GM12878 (cell line): Measurements from ENCODE around the gene ANKDD1A. TPM values are rescaled to one million over a fixed set of nuclear protein-coding genes. Genes with fewer than 3 reads are reported as not detected.
A peak's percentile ranks its signal among the peaks of the same experiment; 100 is the strongest.

Experiments used
- ATAC-seq: fragments of 200-7000 bp; cut with Tn5 transposase; 3 replicates; pipeline ENCODE4 v1.9.1; 2020; ENCODE audit warnings: mild to moderate bottlenecking, moderate library complexity
- BruUV-seq: library from RNA; stranded (reverse); fragments of 400-500 nt; replicated peaks from 2 replicates; lab custom pipeline; 2021; lab: Mats Ljungman, UMichigan
- CTCF ChIA-PET: fragments of 300-600 bp; sonication (Branson Sonifier 250); formaldehyde crosslinking; extraction: SDS; loops from one replicate; lab custom pipeline; 2021; ENCODE audit warnings: inconsistent platforms; lab: Yijun Ruan, JAX
- POLR2A ChIA-PET: fragments of 350-600 bp; formaldehyde crosslinking; extraction: SDS; loops from one replicate; lab custom pipeline; 2021; ENCODE audit warnings: inconsistent platforms; lab: Charles Lee
- RAD21 ChIA-PET: fragments of 300-600 bp; sonication (Branson Sonifier 250); formaldehyde crosslinking; loops from one replicate; lab custom pipeline; 2023; ENCODE audit warnings: antibody characterized with exemption; ENCODE audit not compliant: unreplicated experiment; lab: Charles Lee
- SMC1A ChIA-PET: fragments of 300-600 bp; sonication (Branson Sonifier 250); formaldehyde crosslinking; loops from one replicate; lab custom pipeline; 2023; ENCODE audit not compliant: unreplicated experiment, uncharacterized antibody; lab: Charles Lee
- DNase-seq: peaks from one replicate; pipeline ENCODE4 v3.0.0-alpha.2; 2011; ENCODE audit warnings: low read depth, low spot score
- FAIRE-seq: peaks from 3 replicates; lab custom pipeline; 2011; peaks lifted over from hg19 to GRCh38; lab: Jason Lieb, UNC
- H2AFZ ChIP-seq: 2 replicates; pipeline ENCODE4 v1.6.0; 2011; ENCODE audit warnings: low read depth, low read length, control low read depth; ENCODE audit not compliant: control insufficient read depth
- H3K27ac ChIP-seq: 2 replicates; pipeline ENCODE4 v1.5.1; 2011; ENCODE audit warnings: control low read depth; ENCODE audit not compliant: control insufficient read depth, insufficient read depth
- H3K27me3 ChIP-seq, 2 experiments: replicated peaks in 1 of 2; 2 replicates each; pipeline versions ENCODE4 v1.6.0 to v1.6.1; 2011; ENCODE audit warnings: low read length in 1 of 2; ENCODE audit not compliant: control insufficient read depth in 2 of 2, insufficient read depth in 2 of 2
- H3K36me3 ChIP-seq, 2 experiments: 2 replicates each; pipeline ENCODE4 v1.5.1; 2011; ENCODE audit warnings: low read length in 1 of 2; ENCODE audit not compliant: control insufficient read depth in 2 of 2, insufficient read depth in 2 of 2
- H3K4me1 ChIP-seq: 2 replicates; pipeline ENCODE4 v1.6.1; 2011; ENCODE audit warnings: mild to moderate bottlenecking, low read length, moderate library complexity, mixed read lengths; ENCODE audit not compliant: control insufficient read depth, insufficient read depth
- H3K4me2 ChIP-seq: 2 replicates; pipeline ENCODE4 v1.6.0; 2011; ENCODE audit warnings: control low read depth; ENCODE audit not compliant: control insufficient read depth, insufficient read depth
- H3K4me3 ChIP-seq: fragments of 200-600 bp; sonication (generic); 2 replicates; pipeline ENCODE4 v1.5.1; 2016
- H3K79me2 ChIP-seq: 2 replicates; pipeline ENCODE4 v1.6.0; 2011; ENCODE audit warnings: low read length; ENCODE audit not compliant: control insufficient read depth, insufficient read depth
- H3K9ac ChIP-seq: 2 replicates; pipeline ENCODE4 v1.8.0; 2011; ENCODE audit warnings: low read length, control low read depth, mixed read lengths; ENCODE audit not compliant: control insufficient read depth, insufficient read depth
- H3K9me3 ChIP-seq: replicated peaks from 3 replicates; pipeline ENCODE4 v1.5.1; 2011; ENCODE audit warnings: mild to moderate bottlenecking, low read length; ENCODE audit not compliant: control insufficient read depth, insufficient read depth
- H4K20me1 ChIP-seq: 2 replicates; pipeline ENCODE4 v1.6.0; 2011; ENCODE audit not compliant: control insufficient read depth, insufficient read depth
- CHD2 ChIP-seq: IDR thresholded peaks from 2 replicates; pipeline ENCODE4 v1.6.1; 2011; ENCODE audit warnings: low read depth, low read length, improper control_type of control experiment, borderline replicate concordance
- FOS ChIP-seq: IDR thresholded peaks from 3 replicates; pipeline ENCODE4 v1.6.1; 2011; ENCODE audit warnings: borderline replicate concordance; ENCODE audit not compliant: insufficient read length; ENCODE audit errors: extremely low read depth
- NFXL1 ChIP-seq: fragments of 450-650 bp; IDR thresholded peaks from 2 replicates; pipeline ENCODE4 v1.6.1; 2017; ENCODE audit warnings: antibody characterized with exemption, mild to moderate bottlenecking, borderline replicate concordance
- NR2F1 ChIP-seq: fragments of 450-650 bp; conservative IDR thresholded peaks from 2 replicates; pipeline ENCODE4 v1.6.1; 2017; ENCODE audit warnings: mild to moderate bottlenecking
- PAX8 ChIP-seq: fragments of 450-650 bp; IDR thresholded peaks from 2 replicates; pipeline ENCODE4 v1.6.1; 2017; ENCODE audit warnings: mild to moderate bottlenecking, moderate library complexity
- PML ChIP-seq: IDR thresholded peaks from 2 replicates; pipeline ENCODE4 v1.6.1; 2012; ENCODE audit warnings: low read length, inconsistent platforms
- POLR2AphosphoS2 ChIP-seq: IDR thresholded peaks from 2 replicates; pipeline ENCODE4 v1.6.1; 2011; ENCODE audit warnings: low read depth, mild to moderate bottlenecking, low read length, improper control_type of control experiment, moderate library complexity
- RB1 ChIP-seq: fragments of 450-650 bp; formaldehyde crosslinking; IDR thresholded peaks from 2 replicates; pipeline ENCODE4 v1.6.1; 2017; ENCODE audit warnings: mild to moderate bottlenecking, borderline replicate concordance
- SMAD1 ChIP-seq: fragments of 450-650 bp; IDR thresholded peaks from 2 replicates; pipeline ENCODE4 v1.6.1; 2018; ENCODE audit warnings: mild to moderate bottlenecking, low read depth; ENCODE audit not compliant: partially characterized antibody
- ZNF217 ChIP-seq: fragments of 450-650 bp; IDR thresholded peaks from 2 replicates; pipeline ENCODE4 v1.6.1; 2017; ENCODE audit warnings: antibody characterized with exemption, mild to moderate bottlenecking
- ZNF384 ChIP-seq: IDR thresholded peaks from 2 replicates; pipeline ENCODE4 v1.6.1; 2012; ENCODE audit warnings: low read depth, mild to moderate bottlenecking, low read length, improper control_type of control experiment, borderline replicate concordance
- WGBS: methylation state at CpG from one replicate; pipeline ENCODE4 v1.1.6; 2016; ENCODE audit warnings: low lambda C conversion rate; ENCODE audit not compliant: insufficient replicate concordance, insufficient coverage; ENCODE audit errors: missing lambda C conversion rate; 5-methylcytosine and 5-hydroxymethylcytosine counted together
- in situ Hi-C: fragments of 300-500 bp; cut with MboI; formaldehyde crosslinking; loops from 9 replicates; pipeline ENCODE4 v1.14.3; 2018; ENCODE audit warnings: mixed read lengths
- intact Hi-C: fragments of 100-400 bp; cut with micrococcal nuclease; formaldehyde crosslinking; loops from one replicate; pipeline ENCODE4 v1.14.2; 2022; ENCODE audit not compliant: unreplicated experiment
- polyA plus RNA-seq, 11 experiments: library from polyadenylated mRNA; depleted of rRNA in 4 of 11; unstranded in 6 of 11; stranded (reverse) in 5 of 11; fragments of >200 nt; fragmentation: Nextera tagmentation in 4 of 11; fragmentation: Illumina TruSeq in 1 of 11; extraction: Ambion mirVana in 4 of 11; extraction: Trizol in 1 of 11; gene quantifications; 1 replicate in 1 of 11; 2 replicates in 10 of 11; pipeline versions ENCODE4 v1.2.1 to v1.2.3, GENCODE V29; 2011 to 2016; ENCODE audit warnings: inconsistent platforms in 2 of 11, missing spikeins in 2 of 11, low read depth in 1 of 11
- total RNA-seq, 4 experiments: library from RNA; depleted of rRNA in 3 of 4; stranded (reverse); fragments of >200 nt in 3 of 4; fragmentation: Illumina TruSeq in 1 of 4; extraction: Trizol in 1 of 4; gene quantifications; 2 replicates each; pipeline versions ENCODE4 v1.2.1 to v1.2.3, GENCODE V29; 2013 to 2021
- TF ChIP-seq, protein P1 (sequence below): IDR thresholded peaks from 2 replicates; pipeline ENCODE4 v1.6.1; 2012; ENCODE audit warnings: mild to moderate bottlenecking, low read depth, low read length
- TF ChIP-seq, protein P2 (sequence below): fragments of 450-650 bp; formaldehyde crosslinking; IDR thresholded peaks from 2 replicates; pipeline ENCODE4 v1.5.0; 2022; ENCODE audit warnings: mild to moderate bottlenecking, missing genetic modification characterization
- TF ChIP-seq, protein P3 (sequence below): fragments of 450-650 bp; IDR thresholded peaks from 2 replicates; pipeline ENCODE4 v1.6.1; 2018; ENCODE audit warnings: mild to moderate bottlenecking, low read depth, moderate library complexity; ENCODE audit not compliant: partially characterized antibody

Gene ANKDD1A
- total and polyA plus RNA-seq, 10 of the 15 experiments (the other 5 are each of a cell fraction or from before 2014, with no cell fraction given): 1.5 to 6.6 (median 4.1) TPM

DNA sequence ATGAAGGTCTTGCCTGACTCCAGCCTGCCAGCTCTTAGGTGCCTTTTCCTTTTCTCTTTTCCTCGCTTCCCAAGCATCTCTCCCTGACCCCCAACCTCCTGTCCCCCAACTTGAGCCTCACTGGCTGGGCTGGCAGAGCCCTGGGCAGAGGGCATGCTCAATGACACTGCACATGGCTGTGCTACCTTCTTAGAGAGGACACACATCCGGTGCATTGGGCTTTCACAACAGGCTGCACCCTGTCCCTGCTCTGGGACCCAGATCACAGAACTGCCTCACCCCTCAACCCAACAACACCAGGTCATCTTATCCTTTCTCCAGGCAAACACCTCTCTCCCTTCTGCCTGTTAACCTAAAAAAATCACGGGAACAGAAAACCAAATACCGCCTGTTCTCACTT lies 7.5 kb upstream of the ANKDD1A start:
- ChIA-PET CTCF (interaction anchor here (0.9 to 8.0 kb wide), 10 partner anchors 10 to 176 kb away, joined by 3 to 91 read pairs (median 10); partner anchors contain the start of gene PIF1), SMC1A (interaction anchor here (0.6 to 8.1 kb wide), 12 partner anchors 10 to 469 kb away, joined by 3 to 42 read pairs (median 4); partner anchors contain the start of gene SPG21), POLR2A (interaction anchor here (0.6 to 1.5 kb wide), 7 partner anchors 10 to 353 kb away, joined by 3 to 8 read pairs (median 3); no protein-coding TSS in a partner anchor), RAD21 (interaction anchor here (0.8 to 5.4 kb wide), 8 partner anchors 10 to 164 kb away, joined by 3 to 53 read pairs (median 4); no protein-coding TSS in a partner anchor)
- H3K4me1 ChIP-seq: peaks cover 13% of the 10 kb centered on the region
- in situ Hi-C loops: no loop called here
- TF ChIP-seq POLR2AphosphoS2: no peak
- TF ChIP-seq ZNF217: no peak
- TF ChIP-seq, protein P1, sequence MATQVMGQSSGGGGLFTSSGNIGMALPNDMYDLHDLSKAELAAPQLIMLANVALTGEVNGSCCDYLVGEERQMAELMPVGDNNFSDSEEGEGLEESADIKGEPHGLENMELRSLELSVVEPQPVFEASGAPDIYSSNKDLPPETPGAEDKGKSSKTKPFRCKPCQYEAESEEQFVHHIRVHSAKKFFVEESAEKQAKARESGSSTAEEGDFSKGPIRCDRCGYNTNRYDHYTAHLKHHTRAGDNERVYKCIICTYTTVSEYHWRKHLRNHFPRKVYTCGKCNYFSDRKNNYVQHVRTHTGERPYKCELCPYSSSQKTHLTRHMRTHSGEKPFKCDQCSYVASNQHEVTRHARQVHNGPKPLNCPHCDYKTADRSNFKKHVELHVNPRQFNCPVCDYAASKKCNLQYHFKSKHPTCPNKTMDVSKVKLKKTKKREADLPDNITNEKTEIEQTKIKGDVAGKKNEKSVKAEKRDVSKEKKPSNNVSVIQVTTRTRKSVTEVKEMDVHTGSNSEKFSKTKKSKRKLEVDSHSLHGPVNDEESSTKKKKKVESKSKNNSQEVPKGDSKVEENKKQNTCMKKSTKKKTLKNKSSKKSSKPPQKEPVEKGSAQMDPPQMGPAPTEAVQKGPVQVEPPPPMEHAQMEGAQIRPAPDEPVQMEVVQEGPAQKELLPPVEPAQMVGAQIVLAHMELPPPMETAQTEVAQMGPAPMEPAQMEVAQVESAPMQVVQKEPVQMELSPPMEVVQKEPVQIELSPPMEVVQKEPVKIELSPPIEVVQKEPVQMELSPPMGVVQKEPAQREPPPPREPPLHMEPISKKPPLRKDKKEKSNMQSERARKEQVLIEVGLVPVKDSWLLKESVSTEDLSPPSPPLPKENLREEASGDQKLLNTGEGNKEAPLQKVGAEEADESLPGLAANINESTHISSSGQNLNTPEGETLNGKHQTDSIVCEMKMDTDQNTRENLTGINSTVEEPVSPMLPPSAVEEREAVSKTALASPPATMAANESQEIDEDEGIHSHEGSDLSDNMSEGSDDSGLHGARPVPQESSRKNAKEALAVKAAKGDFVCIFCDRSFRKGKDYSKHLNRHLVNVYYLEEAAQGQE: no peak
- TF ChIP-seq NFXL1: no peak
- TF ChIP-seq, protein P2, sequence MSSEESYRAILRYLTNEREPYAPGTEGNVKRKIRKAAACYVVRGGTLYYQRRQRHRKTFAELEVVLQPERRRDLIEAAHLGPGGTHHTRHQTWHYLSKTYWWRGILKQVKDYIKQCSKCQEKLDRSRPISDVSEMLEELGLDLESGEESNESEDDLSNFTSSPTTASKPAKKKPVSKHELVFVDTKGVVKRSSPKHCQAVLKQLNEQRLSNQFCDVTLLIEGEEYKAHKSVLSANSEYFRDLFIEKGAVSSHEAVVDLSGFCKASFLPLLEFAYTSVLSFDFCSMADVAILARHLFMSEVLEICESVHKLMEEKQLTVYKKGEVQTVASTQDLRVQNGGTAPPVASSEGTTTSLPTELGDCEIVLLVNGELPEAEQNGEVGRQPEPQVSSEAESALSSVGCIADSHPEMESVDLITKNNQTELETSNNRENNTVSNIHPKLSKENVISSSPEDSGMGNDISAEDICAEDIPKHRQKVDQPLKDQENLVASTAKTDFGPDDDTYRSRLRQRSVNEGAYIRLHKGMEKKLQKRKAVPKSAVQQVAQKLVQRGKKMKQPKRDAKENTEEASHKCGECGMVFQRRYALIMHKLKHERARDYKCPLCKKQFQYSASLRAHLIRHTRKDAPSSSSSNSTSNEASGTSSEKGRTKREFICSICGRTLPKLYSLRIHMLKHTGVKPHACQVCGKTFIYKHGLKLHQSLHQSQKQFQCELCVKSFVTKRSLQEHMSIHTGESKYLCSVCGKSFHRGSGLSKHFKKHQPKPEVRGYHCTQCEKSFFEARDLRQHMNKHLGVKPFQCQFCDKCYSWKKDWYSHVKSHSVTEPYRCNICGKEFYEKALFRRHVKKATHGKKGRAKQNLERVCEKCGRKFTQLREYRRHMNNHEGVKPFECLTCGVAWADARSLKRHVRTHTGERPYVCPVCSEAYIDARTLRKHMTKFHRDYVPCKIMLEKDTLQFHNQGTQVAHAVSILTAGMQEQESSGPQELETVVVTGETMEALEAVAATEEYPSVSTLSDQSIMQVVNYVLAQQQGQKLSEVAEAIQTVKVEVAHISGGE (CRISPR knock-in tag): no peak
- TF ChIP-seq SMAD1: no peak
- TF ChIP-seq FOS: no peak
- TF ChIP-seq, protein P3, sequence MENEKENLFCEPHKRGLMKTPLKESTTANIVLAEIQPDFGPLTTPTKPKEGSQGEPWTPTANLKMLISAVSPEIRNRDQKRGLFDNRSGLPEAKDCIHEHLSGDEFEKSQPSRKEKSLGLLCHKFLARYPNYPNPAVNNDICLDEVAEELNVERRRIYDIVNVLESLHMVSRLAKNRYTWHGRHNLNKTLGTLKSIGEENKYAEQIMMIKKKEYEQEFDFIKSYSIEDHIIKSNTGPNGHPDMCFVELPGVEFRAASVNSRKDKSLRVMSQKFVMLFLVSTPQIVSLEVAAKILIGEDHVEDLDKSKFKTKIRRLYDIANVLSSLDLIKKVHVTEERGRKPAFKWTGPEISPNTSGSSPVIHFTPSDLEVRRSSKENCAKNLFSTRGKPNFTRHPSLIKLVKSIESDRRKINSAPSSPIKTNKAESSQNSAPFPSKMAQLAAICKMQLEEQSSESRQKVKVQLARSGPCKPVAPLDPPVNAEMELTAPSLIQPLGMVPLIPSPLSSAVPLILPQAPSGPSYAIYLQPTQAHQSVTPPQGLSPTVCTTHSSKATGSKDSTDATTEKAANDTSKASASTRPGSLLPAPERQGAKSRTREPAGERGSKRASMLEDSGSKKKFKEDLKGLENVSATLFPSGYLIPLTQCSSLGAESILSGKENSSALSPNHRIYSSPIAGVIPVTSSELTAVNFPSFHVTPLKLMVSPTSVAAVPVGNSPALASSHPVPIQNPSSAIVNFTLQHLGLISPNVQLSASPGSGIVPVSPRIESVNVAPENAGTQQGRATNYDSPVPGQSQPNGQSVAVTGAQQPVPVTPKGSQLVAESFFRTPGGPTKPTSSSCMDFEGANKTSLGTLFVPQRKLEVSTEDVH: no peak
- no peak for TF ChIP-seq PML
- TF ChIP-seq NR2F1: no peak
- no peak for TF ChIP-seq PAX8
- no peak for TF ChIP-seq RB1
- TF ChIP-seq ZNF384: no peak
- no peak for TF ChIP-seq CHD2
- H3K36me3 ChIP-seq: no peaks in the 10 kb centered on the region
- intact Hi-C loops: no loop called here
- 64% methylated on average over 4 of the region's 4 CpGs for WGBS
- no peak overlapping the region for H3K4me3 ChIP-seq
- H3K27me3 ChIP-seq: no peaks in the 10 kb centered on the region
- no peak for DNase-seq
- H3K9ac ChIP-seq: no peak overlapping the region
- no peak overlapping the region; the same call in 1 of the 2 replicates for H3K4me2 ChIP-seq
- H3K79me2 ChIP-seq: no peaks in the 10 kb centered on the region
- FAIRE-seq: no peak
- H3K9me3 ChIP-seq: peaks cover 7% of the 10 kb centered on the region; the same call in 2 of the 3 replicates
- no peaks in the 10 kb centered on the region for H4K20me1 ChIP-seq
- BruUV-seq: no TSS peak
- H3K27ac ChIP-seq: no peak overlapping the region
- H2AFZ ChIP-seq: no peak overlapping the region
- peak; percentile 29; the same call in 2 of the 3 replicates for ATAC-seq
